Naive thymus-derived CD4-positive, alpha-beta T cell (primary cell): ENCODE results near the gene HOXD4. TPM values are rescaled to one million over a fixed set of nuclear protein-coding genes. Genes with fewer than 3 reads are reported as not detected.

Experiments used
- ATAC-seq: fragments of 150-1000 bp; cut with Tn5 transposase; 2 replicates; pipeline ENCODE4 v1.10.0; 2021; ENCODE audit warnings: mild to moderate bottlenecking, moderate library complexity
- CTCF ChIA-PET: fragments of 350-600 bp; sonication (Branson Sonifier 250); formaldehyde crosslinking; loops from one replicate; lab custom pipeline; 2021; ENCODE audit warnings: antibody characterized with exemption; lab: Charles Lee
- POLR2A ChIA-PET: fragments of 350-600 bp; sonication (Branson Sonifier 250); formaldehyde crosslinking; loops from one replicate; lab custom pipeline; 2021; ENCODE audit warnings: antibody characterized with exemption, inconsistent platforms; lab: Charles Lee
- DNase-seq, 9 donors: peaks; one replicate each; pipeline versions ENCODE4 v3.0.0 to v3.0.0-alpha.2; 2020 to 2022; ENCODE audit warnings: mixed read lengths in 1 of 9
- H3K27ac ChIP-seq: one replicate; pipeline ENCODE4 v1.7.0; 2013; ENCODE audit warnings: mild to moderate bottlenecking, low read depth, low read length, moderate library complexity
- H3K27me3 ChIP-seq, 2 donors: one replicate each; pipeline ENCODE4 v1.7.0; 2013; ENCODE audit warnings: low read length in 2 of 2, mild to moderate bottlenecking in 2 of 2, moderate library complexity in 2 of 2; ENCODE audit not compliant: control insufficient read depth in 2 of 2, insufficient read depth in 2 of 2
- H3K36me3 ChIP-seq, 3 experiments: 1 replicate in 2 of 3; 2 replicates in 1 of 3; pipeline ENCODE4 v1.7.0; 2013; ENCODE audit warnings: low read length in 3 of 3, mild to moderate bottlenecking in 3 of 3, moderate library complexity in 1 of 3; ENCODE audit not compliant: insufficient read depth in 3 of 3, control insufficient read depth in 2 of 3
- H3K4me1 ChIP-seq, 2 donors: one replicate each; pipeline ENCODE4 v1.7.0; 2013; ENCODE audit warnings: low read length in 2 of 2, mild to moderate bottlenecking in 2 of 2, moderate library complexity in 1 of 2; ENCODE audit not compliant: control insufficient read depth in 2 of 2, insufficient read depth in 2 of 2
- H3K4me3 ChIP-seq: 2 replicates; pipeline ENCODE4 v1.7.0; 2013; ENCODE audit warnings: mild to moderate bottlenecking, low read length
- H3K9me3 ChIP-seq, 3 experiments: 1 replicate in 2 of 3; 2 replicates in 1 of 3; pipeline ENCODE4 v1.7.0; 2013; ENCODE audit warnings: low read length in 3 of 3; ENCODE audit not compliant: control insufficient read depth in 2 of 3
- H3K27ac Mint-ChIP-seq, 9 donors: one replicate each; pipeline ENCODE4 v1.8.0; 2020 to 2022; ENCODE audit warnings: mixed read lengths in 9 of 9, mild to moderate bottlenecking in 8 of 9, moderate library complexity in 5 of 9, inconsistent platforms in 2 of 9
- H3K27me3 Mint-ChIP-seq, 5 donors: one replicate each; pipeline ENCODE4 v1.8.0; 2021 to 2022; ENCODE audit warnings: mixed read lengths in 5 of 5, mild to moderate bottlenecking in 1 of 5
- H3K36me3 Mint-ChIP-seq, 5 donors: one replicate each; pipeline ENCODE4 v1.8.0; 2020 to 2022; ENCODE audit warnings: mixed read lengths in 5 of 5, mild to moderate bottlenecking in 3 of 5, inconsistent platforms in 1 of 5
- H3K4me1 Mint-ChIP-seq, 7 donors: one replicate each; pipeline ENCODE4 v1.8.0; 2020 to 2022; ENCODE audit warnings: mixed read lengths in 7 of 7, mild to moderate bottlenecking in 3 of 7, inconsistent platforms in 1 of 7
- H3K4me3 Mint-ChIP-seq, 10 donors: one replicate each; pipeline ENCODE4 v1.8.0; 2020 to 2022; ENCODE audit warnings: mild to moderate bottlenecking in 10 of 10, mixed read lengths in 10 of 10, moderate library complexity in 6 of 10, inconsistent platforms in 2 of 10
- H3K9me3 Mint-ChIP-seq, 11 donors: one replicate each; pipeline ENCODE4 v1.8.0; 2020 to 2022; ENCODE audit warnings: mixed read lengths in 11 of 11, mild to moderate bottlenecking in 4 of 11, inconsistent platforms in 1 of 11, moderate library complexity in 1 of 11
- intact Hi-C, 2 donors: fragments of 100-400 bp; cut with micrococcal nuclease; formaldehyde crosslinking; loops; one replicate each; pipeline ENCODE4 v1.15.1; 2023
- polyA plus RNA-seq, 2 donors: library from polyadenylated mRNA; unstranded; fragments of 300-500 nt; fragmentation: Illumina TruSeq; gene quantifications; one replicate each; pipeline ENCODE4 v1.2.3, GENCODE V29; 2021
- total RNA-seq, 6 experiments: library from RNA in 5 of 6; stranded (reverse) in 5 of 6; gene quantifications; 1 replicate in 5 of 6; 2 replicates in 1 of 6; pipeline ENCODE4 v1.2.3 and lab custom pipeline; 2021 to 2026

HOXD4 gene
- total and polyA plus RNA-seq, 7 experiments from 2014 or later: not detected

DNA sequence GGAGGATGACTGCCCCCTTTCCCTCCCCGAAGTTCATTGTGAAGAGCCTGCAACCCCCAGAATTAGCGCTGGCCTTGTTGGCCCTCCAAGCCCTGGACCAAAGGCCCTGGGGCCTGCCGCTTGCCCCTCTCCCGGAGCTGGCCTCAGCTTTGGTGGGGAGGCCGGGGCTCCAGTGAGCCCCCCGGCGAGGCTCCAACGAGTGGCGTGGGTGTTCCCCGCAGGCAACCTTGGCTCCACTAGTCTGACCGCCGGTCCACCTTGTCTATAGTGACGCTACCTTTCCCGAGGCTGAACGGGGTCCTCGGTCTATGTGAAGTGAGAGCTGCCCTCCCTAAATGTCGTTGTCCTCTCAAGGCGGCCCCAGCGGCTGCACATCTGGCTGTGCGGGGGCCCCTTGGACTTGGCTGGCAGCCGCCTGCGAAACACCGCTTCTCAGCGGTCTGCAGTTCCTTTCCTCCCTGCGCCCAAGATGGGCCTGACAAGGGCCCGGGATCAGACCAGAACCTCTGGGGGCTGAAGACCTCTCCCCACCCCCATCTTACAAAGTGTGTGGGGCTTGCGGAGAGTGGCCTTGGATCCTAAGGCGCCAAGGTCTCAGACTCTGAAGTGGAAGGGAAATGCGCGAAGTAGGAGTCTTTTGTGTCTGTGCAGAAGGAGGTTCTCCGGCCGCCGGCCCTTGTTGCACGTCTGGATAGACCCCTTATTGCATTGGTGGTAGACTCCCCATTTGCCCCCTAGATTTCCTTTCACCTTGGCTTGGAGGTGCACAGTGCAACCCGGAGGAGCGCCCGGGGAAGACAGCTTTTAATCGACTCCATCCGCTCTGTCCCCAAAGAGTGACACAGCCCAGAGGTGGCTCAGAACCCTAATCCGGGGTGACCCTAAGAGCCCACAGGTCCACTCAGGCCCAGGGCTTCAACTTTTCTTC is 38.7 kb upstream of the HOXD4 start:
- Mint-ChIP-seq H3K4me1 (peaks cover 0 to 16% (median 11%) of the 10 kb centered on the region in 7 donors), H3K27ac (peak overlapping the region in 3 of 9 donors; percentile 69 to 80 (median 76)), H3K9me3 (peaks cover 3 to 73% (median 10%) of the 10 kb centered on the region in 11 donors), H3K27me3 (peaks cover 76 to 92% (median 82%) of the 10 kb centered on the region in 5 donors), H3K36me3 (peaks cover 0 to 19% (median 4%) of the 10 kb centered on the region in 5 donors), H3K4me3 (peak overlapping the region in 1 of 10 donors; percentile 9)
- peaks cover 0 to 22% (median 0%) of the 10 kb centered on the region in 3 experiments for H3K9me3 ChIP-seq
- H3K27ac ChIP-seq: no peak overlapping the region
- no peak for DNase-seq
- CTCF ChIA-PET: interaction anchor here (1.5 kb wide), 1 partner anchor 14 kb away, joined by 5 read pairs; no protein-coding TSS in a partner anchor
- no peaks in the 10 kb centered on the region for H3K36me3 ChIP-seq
- intact Hi-C loops: loop anchor here (5.0 kb wide), 2 partner anchors 35 to 50 kb away; no protein-coding TSS in a partner anchor
- peaks cover 21 to 86% of the 10 kb centered on the region in 2 donors for H3K27me3 ChIP-seq
- peaks cover 0 to 4% of the 10 kb centered on the region in 2 donors for H3K4me1 ChIP-seq
- ATAC-seq: no peak
- no peak overlapping the region for H3K4me3 ChIP-seq
- POLR2A ChIA-PET: no interaction called here

DNA sequence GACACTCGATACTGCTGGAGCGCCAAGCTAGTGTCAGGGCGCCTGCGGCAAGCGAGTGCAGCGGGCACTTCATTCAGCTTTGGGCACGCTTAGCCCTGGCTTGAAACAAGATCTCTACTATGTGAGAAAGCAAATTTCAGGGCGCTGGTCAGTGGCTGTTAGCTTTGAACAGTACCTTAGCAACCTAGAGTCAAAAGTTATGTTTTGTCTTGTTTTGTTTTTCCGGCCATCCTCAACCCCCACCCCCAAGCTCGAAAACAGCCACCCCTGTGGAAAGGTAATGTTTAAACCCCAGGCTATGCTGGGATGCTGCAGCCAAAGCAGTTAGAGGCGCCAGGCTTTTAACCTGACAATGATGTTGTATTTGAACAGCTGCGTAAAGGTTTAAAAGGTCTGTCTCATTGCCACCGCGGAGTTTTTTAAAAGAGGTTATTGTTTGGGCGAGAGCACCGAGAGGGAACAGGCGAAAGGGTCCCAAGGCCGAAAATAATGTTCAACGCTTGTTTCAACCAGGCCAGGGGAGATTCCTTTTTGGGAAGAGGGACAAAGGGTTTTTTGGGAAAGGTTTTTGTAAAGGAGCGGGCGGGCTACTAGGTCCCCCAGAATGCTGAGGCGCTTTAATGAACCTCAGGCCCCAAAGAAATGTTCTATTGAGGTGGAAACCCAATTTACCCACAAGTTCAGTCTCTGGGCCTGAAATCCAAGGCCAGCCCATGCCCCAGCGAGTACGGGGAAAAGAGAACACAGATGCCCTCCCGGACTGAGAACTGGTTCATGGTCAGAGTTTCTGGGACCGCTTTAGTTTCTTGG is 37.0 kb upstream of the HOXD4 start:
- H3K27me3 ChIP-seq: peaks cover 16 to 92% of the 10 kb centered on the region in 2 donors
- Mint-ChIP-seq H3K4me3 (peak overlapping the region in 1 of 10 donors; percentile 27), H3K4me1 (peaks cover 0 to 12% (median 7%) of the 10 kb centered on the region in 7 donors), H3K9me3 (peaks cover 3 to 71% (median 17%) of the 10 kb centered on the region in 11 donors), H3K27ac (no peak overlapping the region), H3K27me3 (peaks cover 85 to 96% (median 89%) of the 10 kb centered on the region in 5 donors), H3K36me3 (peaks cover 0 to 17% (median 4%) of the 10 kb centered on the region in 5 donors)
- CTCF ChIA-PET: interaction anchor here (1.5 kb wide), 1 partner anchor 12 kb away, joined by 5 read pairs; no protein-coding TSS in a partner anchor
- no peak overlapping the region for H3K27ac ChIP-seq
- intact Hi-C loops: loop anchor here (5.0 kb wide), 2 partner anchors 37 to 48 kb away; no protein-coding TSS in a partner anchor
- no peak for DNase-seq
- peaks cover 0 to 17% (median 0%) of the 10 kb centered on the region in 3 experiments for H3K9me3 ChIP-seq
- no peaks in the 10 kb centered on the region for H3K4me1 ChIP-seq
- H3K36me3 ChIP-seq: no peaks in the 10 kb centered on the region
- no peak overlapping the region for H3K4me3 ChIP-seq
- POLR2A ChIA-PET: no interaction called here
- no peak for ATAC-seq

DNA sequence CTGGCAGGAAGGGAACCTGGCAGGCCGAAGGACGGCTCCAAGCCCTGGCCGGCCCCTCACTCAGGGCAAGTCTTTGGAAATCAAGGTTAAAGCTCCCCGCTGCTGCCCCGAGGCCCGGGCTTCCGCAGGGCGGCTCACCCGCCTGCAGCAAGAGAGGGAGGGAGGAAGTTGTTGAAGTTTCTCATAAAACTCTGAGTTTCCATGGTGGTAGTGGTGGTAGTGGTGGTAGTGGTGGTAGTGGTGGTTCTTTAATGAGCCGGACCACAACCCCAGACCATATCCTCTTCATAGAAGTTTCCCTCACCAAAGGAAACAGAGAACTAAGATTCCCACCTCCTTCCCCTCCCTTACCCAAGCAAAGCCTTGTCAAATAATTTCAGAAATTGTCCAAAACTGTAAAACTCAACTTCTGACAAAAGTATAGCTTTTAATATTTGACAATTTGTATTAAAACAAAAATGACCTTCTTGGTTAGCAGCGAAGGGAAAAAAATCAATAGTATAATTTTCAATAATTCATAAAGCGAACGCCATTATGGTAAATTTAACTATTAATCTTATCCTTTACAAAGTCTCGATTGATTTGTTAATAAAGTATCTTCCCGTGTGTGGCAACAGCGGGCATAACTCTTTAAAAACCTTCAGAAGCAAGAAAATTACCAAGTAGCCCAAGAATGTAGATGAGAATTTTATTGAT is 36.3 kb upstream of the HOXD4 start:
- H3K27me3 Mint-ChIP-seq: peaks cover 85 to 96% (median 89%) of the 10 kb centered on the region in 5 donors

DNA sequence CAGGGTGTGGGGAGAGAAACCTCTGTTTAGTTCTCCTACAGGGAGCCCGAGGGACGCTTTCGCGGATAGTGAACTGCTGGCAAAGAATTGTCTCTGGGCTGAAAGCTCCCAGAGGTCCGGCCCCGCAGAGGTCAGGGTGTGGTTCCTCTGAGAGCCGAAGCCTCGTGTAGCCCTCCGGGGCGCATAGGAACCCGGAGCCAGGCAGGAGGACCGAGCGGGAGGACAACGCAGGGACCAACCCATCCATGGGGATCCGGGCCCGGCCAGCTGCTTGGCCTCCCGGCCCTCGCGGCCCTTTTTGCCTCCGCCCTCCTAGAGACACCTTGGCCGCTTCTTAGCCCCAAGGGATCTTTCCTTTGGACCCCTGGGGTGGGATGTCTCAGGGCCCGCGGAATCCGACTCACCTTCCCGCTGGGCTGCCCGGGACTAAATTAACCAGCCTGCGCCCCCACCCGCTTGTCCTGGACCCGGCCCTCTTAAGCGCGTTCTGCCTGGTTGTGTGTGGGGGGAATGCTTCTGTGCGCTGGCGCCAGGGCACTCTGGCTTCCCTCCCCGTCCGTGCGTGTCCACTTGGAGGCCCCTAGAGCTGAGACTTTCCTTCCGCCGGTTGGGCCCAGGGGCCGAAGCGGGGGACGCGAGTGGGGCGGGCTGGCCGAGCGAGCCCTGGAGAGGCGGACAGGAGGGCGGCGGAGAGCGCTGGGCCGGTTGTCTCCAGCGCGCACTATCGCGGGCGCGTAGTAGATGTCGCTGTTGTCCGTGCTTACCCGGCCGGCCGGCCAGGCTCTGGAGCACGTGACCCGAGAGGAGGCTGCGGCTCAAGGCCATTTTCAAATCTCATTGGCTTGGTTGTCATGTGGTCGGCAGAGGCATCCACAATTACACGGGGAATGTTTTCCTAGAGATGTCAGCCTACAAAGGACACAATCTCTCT is 35.2 kb upstream of the HOXD4 start, which contains the start of gene HOXD10:
HOXD10 (plus strand) TSS at position 896 of the 931 bp plus-strand sequence. CDS start 56 bp downstream, outside the sequence.
- Mint-ChIP-seq H3K9me3 (peaks cover 3 to 62% (median 15%) of the 10 kb centered on the region in 11 donors), H3K27ac (peak within 1 kb of the TSS in 3 of 9 donors; percentile 28 to 66 (median 43)), H3K27me3 (peaks cover 85 to 96% (median 89%) of the 10 kb centered on the region in 5 donors), H3K36me3 (peaks cover 0 to 11% (median 4%) of the 10 kb centered on the region in 5 donors), H3K4me3 (peak within 1 kb of the TSS in 2 of 10 donors; percentile 28 to 34), H3K4me1 (peaks cover 0 to 9% (median 4%) of the 10 kb centered on the region in 7 donors)
- Histone ChIP-seq H3K27ac (no peak within 1 kb of the TSS), H3K27me3 (peaks cover 16 to 94% of the 10 kb centered on the region in 2 donors), H3K9me3 (peaks cover 0 to 11% (median 0%) of the 10 kb centered on the region in 3 experiments), H3K4me3 (no peak within 1 kb of the TSS), H3K4me1 (no peaks in the 10 kb centered on the region), H3K36me3 (no peaks in the 10 kb centered on the region)
- no peak for DNase-seq
- intact Hi-C loops: no loop called here
- ChIA-PET CTCF (no interaction called here), POLR2A (no interaction called here)
- no peak for ATAC-seq

More for the DNA sequence above, 36.3 kb upstream of the HOXD4 start:
- ChIA-PET POLR2A (no interaction called here), CTCF (no interaction called here)
- ATAC-seq (no peak), DNase-seq (no peak)
- H3K27me3 ChIP-seq: peaks cover 14 to 94% of the 10 kb centered on the region in 2 donors
- no peaks in the 10 kb centered on the region for H3K36me3 ChIP-seq
- no peak overlapping the region for H3K4me3 ChIP-seq
- intact Hi-C loops: loop anchor here (5.0 kb wide), 2 partner anchors 38 to 47 kb away; no protein-coding TSS in a partner anchor
- H3K4me1 Mint-ChIP-seq: peaks cover 0 to 10% (median 4%) of the 10 kb centered on the region in 7 donors
- peak overlapping the region in 1 of 9 donors; percentile 28 for H3K27ac Mint-ChIP-seq
- H3K27ac ChIP-seq: no peak overlapping the region
- H3K4me3 Mint-ChIP-seq: no peak overlapping the region
- H3K36me3 Mint-ChIP-seq: peaks cover 0 to 11% (median 4%) of the 10 kb centered on the region in 5 donors
- peaks cover 0 to 12% (median 0%) of the 10 kb centered on the region in 3 experiments for H3K9me3 ChIP-seq
- no peaks in the 10 kb centered on the region for H3K4me1 ChIP-seq
- H3K9me3 Mint-ChIP-seq: peaks cover 3 to 64% (median 15%) of the 10 kb centered on the region in 11 donors

DNA sequence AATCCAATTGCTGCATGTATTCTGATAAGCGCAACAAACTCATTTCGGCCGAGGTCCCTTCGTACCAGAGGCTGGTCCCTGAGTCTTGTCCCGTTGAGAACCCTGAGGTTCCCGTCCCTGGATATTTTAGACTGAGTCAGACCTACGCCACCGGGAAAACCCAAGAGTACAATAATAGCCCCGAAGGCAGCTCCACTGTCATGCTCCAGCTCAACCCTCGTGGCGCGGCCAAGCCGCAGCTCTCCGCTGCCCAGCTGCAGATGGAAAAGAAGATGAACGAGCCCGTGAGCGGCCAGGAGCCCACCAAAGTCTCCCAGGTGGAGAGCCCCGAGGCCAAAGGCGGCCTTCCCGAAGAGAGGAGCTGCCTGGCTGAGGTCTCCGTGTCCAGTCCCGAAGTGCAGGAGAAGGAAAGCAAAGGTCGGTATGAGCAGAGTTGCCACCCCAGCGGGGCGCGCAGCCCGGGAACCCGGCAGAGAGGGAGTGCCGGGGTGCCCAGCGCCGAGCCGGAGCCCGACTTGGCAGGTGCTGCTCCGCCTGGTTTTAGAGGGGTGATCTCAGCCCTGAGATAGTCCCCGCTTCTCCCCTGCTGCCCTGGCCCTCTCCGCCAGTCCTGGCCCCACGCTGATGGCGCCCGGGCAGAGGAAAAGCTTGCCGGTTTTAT is 34.1 kb upstream of the HOXD4 start:
- CTCF ChIA-PET: interaction anchor here (0.6 kb wide), 1 partner anchor 37 kb away, joined by 3 read pairs; no protein-coding TSS in a partner anchor
- H3K27ac ChIP-seq: no peak overlapping the region
- peak overlapping the region in 2 of 10 donors; percentile 28 to 34 for H3K4me3 Mint-ChIP-seq

More for the DNA sequence above, 34.1 kb upstream of the HOXD4 start:
- intact Hi-C loops: no loop called here
- POLR2A ChIA-PET: no interaction called here
- Histone ChIP-seq H3K4me1 (peaks cover 0 to 3% of the 10 kb centered on the region in 2 donors), H3K9me3 (peaks cover 0 to 11% (median 0%) of the 10 kb centered on the region in 3 experiments), H3K27me3 (peaks cover 24 to 94% of the 10 kb centered on the region in 2 donors), H3K36me3 (no peaks in the 10 kb centered on the region), H3K4me3 (no peak overlapping the region)
- no peak for ATAC-seq
- Mint-ChIP-seq H3K36me3 (peaks cover 0 to 11% (median 4%) of the 10 kb centered on the region in 5 donors), H3K4me1 (peaks cover 0 to 12% (median 6%) of the 10 kb centered on the region in 7 donors), H3K27me3 (peaks cover 80 to 93% (median 82%) of the 10 kb centered on the region in 5 donors), H3K27ac (peak overlapping the region in 1 of 9 donors; percentile 21), H3K9me3 (peaks cover 3 to 53% (median 11%) of the 10 kb centered on the region in 11 donors)
- no peak for DNase-seq
